HG03066 (cell line): Measurements from ENCODE around the gene PTPN11.
"Not testable (repeated sequence)": the region's sequence is repeated elsewhere in the genome, so short reads cannot be mapped to it uniquely, and the experiment has no call there.

Experiments
- ATAC-seq: cut with Tn5 transposase; IDR thresholded peaks from one replicate; pipeline ENCODE4 v1.9.1; 2021; ENCODE audit warnings: low read depth; ENCODE audit not compliant: unreplicated experiment

PTPN11 gene

DNA sequence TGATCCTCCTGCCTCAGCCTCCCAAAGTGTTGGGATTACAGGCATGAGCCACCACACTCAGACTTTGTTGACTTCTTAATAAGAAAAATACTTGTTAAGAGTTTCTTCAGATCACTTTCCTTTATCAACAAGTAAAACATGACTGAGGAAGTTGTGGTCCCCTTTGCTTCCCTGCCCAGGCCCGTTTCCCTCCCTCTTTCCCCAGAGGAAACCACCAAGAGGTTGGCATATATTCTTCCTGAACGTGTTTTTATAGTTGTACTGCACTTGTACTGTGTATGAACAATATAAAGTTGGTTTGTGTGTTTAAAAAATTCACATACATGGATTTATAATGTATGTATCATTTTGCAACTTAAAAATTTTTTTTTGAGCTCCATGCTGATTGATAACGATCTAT is 28.4 kb downstream of the PTPN11 start:
- ATAC-seq, result no peak

DNA sequence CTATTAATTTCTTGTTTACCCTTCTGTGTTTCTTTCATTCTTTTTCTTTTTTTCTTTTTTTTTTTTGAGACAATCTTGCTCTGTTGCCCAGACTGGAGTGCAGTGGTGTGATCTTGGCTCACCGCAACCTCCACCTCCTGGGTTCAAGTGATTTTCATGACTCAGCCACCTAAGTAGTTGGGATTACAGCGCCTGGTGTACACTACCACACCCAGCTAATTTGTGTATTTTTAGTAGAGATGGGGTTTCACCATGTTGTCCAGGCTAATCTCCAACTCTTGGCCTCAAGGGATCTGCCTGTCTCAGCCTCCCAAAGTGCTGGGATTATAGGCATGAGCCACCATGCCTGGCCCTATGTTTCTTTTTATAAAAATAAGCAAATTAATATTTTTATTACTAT is 29.4 kb downstream of the PTPN11 start:
- not testable (repeated sequence) for ATAC-seq

DNA sequence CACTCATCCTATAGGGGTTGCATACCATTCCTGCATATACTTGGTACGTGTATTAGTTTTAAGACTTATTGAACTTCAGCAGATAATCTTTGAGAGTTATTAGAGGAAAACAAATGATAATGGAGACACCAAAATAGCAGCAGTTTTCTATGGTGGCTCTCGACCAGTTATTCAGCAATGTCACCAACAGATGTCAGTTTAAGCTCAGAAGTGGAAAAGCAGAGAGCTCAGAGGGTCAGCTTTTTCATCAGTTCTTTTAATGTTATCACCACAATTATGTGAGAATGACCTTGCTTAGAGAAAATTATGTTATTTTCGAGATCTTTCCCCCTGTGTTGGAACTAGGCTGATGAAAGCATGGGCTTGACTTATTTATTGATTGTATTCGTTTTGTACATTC is 32.0 kb downstream of the PTPN11 start:
- no peak for ATAC-seq

DNA sequence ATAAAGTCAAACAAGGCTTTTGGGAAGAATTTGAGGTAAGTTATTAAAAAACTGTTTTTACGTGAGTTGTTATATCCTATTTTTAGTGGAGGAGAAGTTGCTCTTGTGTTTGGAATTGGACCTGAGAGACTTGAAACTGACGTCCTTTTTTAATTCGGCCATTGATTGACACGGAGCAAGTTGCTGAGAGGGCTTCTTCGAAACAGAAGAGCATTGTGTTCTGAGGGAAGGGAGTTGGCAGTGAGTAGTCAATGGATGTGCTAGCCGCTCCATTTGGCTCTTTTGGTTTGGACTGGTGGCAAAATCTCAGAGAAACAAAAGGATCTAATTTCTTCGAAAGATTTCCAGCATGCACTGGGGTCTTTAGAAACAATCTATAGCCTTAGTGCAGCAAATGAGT is 37.3 kb downstream of the PTPN11 start:
- no peak for ATAC-seq

DNA sequence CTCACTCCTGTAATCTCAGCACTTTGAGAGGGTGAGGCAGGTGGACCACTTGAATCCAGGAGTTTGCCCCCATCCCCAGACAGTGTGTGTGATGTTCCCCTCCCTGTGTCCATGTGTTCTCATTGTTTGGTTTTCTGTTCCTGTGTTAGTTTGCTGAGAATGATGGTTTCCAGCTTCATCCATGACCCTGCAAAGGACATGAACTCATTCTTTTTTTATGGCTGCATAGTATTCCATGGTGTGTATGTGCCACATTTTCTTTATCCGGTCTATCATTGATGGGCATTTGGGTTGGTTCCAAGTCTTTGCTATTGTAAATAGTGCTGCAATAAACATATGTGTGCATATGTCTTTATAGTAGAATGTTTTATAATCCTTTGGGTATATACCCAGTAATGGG is 38.4 kb downstream of the PTPN11 start:
- ATAC-seq, result not testable (repeated sequence)

DNA sequence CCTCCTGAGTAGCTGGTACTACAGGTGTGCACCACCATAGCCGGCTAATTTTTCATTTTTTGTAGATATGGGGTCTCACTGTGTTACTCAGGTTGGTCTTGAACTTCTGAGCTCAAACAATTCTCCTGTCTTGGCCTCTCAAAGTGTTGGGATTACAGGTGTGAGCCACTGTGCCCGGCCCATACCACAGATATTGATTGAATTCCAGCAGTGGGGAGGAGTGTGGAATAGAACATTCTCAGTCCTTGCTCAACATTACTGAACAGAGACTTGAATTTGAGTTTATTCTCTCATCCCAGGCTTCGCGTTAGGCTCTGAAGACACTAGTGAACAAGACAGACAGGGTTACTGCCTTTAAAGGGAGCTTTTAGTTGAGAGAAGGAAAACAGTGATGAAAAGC is 39.6 kb downstream of the PTPN11 start:
- ATAC-seq, result no peak

DNA sequence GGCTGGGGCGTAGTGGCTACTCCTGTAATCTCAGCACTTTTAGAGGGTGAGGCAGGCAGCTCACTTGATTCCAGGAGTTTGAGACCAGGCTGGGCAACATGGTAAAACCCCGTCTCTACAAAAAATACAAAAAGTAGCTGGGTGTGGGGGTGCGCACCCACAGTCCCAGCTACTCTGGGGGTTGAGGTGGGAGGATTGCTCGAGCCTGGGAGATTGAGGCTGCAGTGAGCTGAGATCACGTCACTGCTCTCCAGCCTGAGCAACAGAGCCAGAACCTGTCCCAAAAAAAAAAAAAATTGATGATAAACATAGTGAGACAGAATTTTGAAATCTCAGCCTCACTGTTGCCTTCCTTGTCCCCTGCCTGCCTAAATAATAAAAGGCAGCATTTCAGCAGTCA is 40.0 kb downstream of the PTPN11 start:
- ATAC-seq, result no peak

DNA sequence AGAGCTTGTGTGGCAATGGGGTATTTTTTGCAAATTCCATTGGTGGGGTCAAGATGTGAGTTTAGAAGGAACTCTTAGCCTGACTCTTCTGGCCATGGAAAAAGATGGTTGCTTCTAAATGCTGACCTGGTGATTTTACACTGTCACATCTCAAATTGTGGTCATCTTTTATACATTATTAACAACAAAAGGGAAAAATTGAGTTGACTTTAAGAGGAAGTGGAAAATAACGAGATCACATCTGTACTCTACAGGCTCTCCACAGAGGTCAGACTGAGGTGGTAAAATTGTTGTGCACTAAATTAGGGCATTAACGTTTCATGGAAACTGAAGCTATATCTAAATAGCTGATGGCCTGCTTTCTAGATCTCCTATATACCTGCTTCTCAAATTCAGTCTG is 44.7 kb downstream of the PTPN11 start:
- no peak for ATAC-seq

DNA sequence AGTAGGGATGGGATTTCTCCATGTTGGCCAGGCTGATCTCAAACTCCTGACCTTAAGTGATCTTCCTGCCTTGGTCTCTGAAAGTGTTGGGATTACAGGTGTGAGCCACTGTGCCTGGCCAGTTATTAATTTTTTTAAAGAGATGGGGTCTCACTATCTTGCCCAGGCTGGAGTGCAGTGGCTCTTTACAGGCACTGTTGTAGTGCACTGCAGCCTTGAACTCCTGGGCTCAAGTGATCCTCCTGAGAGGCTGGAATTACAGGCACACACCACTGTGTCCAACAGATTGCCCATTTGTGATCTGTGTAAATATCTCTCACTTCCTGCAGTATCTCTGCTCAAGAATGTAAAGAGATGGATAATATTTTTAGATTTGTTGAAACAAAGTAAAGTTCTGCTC is 45.9 kb downstream of the PTPN11 start:
- ATAC-seq, result no peak

DNA sequence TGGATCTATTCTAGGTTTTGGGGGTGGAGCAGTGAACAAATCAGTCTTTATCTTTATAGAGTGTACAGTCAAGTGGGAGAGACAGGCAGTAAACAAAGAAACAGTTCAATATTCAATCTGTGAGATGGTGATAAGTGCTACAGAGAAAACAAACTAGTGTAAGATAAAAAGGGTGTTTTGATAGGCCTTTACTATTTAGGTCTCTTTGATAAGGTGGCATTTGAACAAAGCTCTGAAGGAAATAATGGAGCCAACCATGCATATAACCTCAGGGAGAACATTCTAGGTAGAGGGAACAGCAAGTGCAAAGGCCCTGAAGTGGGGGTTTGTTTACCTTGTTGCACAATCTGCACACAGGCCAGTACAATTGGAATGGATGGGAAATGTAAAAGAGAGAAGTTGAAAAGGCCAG is 47.3 kb downstream of the PTPN11 start:
- no peak for ATAC-seq

DNA sequence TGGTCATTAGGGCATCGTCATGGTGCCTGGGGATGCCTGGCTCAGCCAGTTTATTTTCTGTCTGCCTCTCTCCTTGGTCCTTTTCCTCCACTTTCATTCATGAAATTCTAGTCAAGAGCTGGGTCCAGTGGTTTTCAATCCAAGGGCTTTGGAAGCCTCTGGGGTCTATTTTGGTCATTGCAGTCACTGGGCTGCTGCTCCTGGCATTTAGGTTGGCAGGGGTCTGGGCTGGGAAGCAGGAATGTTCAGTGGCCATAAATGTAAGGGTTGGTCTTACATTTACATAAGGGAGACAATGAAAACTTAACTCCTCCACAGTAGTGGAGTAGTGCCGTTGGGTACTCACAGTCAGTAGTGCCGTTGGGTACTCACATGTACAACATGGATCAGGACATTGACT is 48.1 kb downstream of the PTPN11 start:
- no peak for ATAC-seq

DNA sequence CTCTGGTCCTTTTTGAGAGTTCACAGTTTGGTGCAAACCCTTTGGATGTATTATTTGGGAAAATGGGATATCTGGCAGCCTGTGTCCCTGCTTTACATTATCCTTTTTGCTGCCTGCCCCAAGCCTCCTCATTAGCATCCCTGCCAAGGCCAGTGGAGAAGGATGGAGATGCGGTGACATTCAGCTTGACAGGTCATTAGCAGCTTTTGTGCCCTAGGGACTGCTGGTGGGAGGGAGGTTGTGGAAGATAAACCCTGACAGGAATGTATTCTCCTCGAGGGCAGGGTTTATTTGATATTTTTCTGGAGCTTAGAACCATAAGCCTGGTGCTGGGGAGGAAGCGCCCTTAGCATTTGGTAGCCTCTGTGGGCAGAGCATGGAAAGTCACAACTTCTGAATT is 49.3 kb downstream of the PTPN11 start:
- ATAC-seq, result no peak

DNA sequence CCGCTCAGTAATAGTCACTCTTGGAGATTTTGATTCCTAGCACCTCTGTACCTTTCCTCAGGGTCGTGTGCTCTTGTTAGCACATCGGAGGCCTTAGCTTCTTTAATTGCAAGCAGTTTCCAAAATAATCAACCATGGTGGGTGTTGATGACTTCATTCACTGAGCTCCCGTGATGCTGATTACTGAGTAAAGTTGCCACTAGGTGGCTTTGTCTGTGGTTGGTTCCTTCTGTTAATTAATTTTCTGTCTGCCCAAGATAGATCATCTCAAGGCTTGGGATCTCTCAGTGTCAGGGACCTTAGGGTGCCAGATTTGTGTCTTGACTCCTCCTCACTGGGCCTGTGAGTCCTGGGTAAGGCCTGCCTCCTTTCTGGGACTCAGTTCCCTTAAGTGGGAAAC is 54.3 kb downstream of the PTPN11 start:
- ATAC-seq, result no peak

DNA sequence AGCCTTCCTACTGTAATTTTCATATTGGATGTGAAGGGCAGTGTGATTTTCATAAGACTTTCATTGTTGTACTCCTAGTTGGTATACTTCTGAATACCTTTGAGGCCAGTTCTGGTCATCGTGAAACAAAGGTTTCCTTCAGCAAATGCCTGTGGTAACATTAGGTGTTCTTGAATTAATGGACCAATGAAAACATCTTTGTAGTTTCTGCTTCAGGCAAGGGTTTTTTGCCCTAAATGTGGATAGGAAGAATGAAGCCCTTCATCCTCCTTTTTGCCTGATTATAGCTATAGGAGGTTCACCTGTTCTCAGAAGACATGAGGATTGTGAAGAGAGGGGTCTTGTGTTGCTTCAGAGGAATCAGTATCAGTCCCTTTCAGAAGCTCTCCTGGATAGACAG is 60.7 kb downstream of the PTPN11 start:
- no peak for ATAC-seq

DNA sequence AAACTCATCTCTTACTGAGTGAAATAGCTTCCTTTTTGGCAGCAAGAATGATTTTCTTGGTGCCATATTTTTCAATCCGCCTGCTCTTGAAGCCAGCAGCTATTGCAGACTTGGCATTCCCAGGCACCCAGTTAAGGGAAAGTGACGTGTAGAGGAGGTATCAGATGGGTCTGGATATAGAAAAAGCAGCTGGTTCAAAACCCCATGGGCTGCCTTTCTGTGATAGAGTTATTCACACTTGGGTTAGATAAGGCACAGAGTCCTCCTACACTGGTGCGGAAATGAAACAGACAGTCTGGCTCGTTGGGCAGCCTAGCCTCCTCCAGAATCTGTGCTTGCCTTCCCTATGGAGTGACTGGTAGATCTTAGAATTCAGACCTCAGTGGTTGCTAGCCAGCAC is 62.2 kb downstream of the PTPN11 start:
- no peak for ATAC-seq

DNA sequence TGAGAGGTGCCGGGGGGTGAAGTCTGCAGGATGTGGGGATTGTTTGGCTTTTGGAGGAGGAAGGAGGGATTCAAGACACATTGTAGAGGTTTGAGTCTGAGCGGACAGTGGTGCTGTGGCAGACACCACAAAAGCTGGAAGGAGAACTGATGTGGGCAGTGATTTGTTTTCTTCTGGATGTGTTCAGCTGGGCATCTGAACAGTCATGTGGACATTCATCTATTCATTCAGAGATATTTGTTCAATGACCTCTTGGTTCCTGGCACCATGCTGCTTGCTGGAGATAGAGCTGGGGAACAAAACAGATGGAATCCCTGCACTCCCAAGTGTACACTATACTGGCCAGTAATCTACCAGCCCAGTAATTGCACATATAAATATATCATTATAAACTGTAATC is 64.0 kb downstream of the PTPN11 start:
- no peak for ATAC-seq

DNA sequence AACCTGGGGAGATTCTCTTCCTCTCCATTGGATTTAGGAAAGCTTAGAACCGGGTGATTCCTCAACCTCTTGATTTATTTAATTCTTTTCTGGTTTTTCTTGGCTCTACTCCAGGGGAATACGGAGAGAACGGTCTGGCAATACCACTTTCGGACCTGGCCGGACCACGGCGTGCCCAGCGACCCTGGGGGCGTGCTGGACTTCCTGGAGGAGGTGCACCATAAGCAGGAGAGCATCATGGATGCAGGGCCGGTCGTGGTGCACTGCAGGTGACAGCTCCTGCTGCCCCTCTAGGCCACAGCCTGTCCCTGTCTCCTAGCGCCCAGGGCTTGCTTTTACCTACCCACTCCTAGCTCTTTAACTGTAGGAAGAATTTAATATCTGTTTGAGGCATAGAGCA is 67.6 kb downstream of the PTPN11 start:
- ATAC-seq, result no peak

DNA sequence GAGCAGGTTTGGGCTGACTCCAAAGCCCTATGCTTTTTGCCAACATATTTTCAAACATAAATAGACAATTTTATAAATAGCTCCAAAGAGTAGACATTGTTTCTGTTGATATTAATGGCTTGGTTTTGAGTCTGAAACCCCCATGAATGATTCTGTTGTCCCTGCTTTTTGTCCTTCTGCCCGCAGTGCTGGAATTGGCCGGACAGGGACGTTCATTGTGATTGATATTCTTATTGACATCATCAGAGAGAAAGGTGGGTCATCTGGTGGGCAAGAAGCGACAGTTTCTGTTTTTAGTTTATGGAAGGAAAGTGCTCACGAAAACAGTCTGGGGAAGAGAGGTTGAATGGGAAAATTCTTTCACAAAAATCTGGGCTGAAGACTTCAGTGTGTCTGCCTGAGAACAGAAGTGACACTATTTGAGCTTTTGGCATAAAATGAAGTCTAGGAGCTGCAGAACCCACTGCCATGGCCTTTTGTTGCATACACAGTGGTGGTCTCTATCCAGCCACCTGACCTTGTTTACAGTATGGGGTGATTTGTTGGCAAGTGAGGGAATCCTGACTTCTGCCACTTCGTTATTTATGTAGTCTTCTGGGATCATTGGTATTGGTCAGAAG is 69.6 kb downstream of the PTPN11 start:
- no peak for ATAC-seq

DNA sequence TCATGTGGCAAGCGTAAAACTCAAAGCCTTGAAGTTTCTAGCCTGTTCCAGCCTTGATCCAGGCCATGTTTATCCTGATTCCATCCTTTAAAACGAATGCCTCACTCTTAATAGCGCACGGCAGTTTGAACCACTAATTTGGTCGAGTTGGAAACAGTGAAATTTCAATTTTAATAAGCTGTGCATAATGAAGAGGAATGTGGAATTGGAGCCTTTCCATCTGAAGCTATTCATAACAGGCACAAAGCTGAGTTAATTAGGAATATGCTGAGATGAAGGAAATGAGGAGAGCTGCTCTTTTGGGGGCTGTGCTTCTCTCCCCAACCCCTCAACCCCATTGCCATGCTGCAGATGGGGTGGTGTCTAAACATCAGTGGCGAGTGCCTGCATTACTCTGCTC is 70.7 kb downstream of the PTPN11 start:
- ATAC-seq, result no peak

DNA sequence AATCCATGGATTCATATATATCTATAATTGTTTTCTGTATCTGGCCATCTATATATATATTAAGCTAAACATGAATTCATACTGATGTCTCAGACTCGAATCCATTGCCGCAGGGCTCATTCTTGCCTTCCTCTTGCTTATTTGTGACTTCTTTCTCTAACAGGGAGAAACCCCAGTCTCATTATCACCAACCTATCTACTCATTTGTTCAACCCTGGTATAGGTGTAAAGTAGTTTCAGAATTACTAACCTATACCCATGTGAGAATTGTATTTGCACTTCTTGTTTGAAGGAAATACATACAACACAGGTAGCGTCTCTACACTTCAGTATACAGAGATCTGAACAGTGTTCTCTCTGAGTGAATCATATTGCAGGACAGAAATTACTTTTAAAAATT is 77.7 kb downstream of the PTPN11 start:
- ATAC-seq, result no peak

DNA sequence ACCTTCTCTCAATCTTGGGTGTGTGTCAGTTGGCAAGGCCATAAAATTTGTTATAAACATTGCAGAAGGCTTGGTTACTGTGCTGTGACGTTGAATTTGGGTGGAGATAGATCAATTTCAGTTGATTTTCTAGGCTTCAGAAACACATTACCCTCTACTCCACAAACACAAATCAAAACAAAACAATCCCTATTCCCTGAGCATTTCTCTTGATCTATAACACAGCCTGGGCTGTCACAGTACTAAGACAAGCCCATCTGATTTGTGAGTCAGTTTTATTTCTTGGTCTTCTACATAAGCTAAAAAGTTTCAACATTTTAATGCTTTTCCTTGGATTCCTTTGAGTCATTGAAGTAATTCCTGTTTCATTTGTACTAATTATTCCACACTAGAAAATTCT is 79.8 kb downstream of the PTPN11 start:
- ATAC-seq, result no peak

DNA sequence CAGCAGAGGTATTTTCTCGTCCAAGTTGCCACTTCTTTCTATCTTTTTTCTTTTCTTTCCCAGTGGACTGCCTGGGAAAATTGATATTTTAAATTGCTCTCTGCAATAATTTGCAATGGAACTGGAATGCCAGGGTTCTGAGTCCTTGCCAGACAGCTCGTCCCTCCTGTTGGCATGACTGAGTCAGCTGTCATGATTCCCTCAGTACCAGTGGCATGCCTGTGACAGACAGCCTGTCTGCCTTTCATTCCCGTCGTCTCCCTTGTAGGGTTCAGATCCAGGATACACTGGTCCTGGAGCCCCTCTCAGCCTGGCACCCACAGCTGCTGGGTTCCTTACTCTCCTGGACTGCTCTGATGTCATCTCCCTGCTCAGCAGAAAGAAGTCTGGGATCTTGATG is 84.8 kb downstream of the PTPN11 start:
- ATAC-seq, result no peak

DNA sequence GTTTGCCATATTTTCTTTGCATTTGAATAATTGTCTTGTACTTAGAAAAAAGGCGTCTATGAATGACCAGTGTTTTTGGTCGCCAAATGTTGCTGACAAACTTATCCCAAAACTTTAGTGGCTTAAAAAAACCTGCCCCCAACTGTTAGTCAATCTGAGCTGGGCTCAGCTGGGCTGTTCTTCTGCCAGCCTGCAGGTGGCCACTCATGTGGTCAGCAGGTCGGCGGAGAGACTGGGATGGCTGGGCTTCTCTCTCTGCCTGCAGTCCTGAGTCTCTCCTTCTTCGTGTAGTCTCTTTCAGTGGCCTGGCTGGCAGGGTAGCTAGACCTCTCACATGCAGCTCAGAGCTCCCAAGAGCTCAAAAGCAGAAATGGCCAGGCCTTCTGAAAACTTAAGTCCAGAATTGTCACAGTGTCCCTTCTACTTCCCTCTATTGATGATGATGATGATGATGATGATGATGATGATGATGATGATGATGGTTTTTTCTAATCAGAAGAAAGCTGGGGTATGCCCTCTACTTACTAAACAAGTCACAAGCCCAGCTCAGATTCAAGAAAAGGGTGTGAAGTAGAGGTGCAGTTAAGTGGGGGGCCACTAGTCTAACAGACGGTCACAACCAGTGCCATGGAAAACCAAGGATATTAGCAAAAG is 87.9 kb downstream of the PTPN11 start:
- ATAC-seq, result no peak
